NCI-H146 treated with DMSO at 0.1 percent for 48 hours (cell line): ENCODE measurements around the gene PIK3C3.
"Not testable (repeated sequence)": the region's sequence is repeated elsewhere in the genome, so short reads cannot be mapped to it uniquely, and the experiment has no call there.

Source experiments
- DNase-seq: peaks from one replicate; lab custom pipeline; 2025; ENCODE audit not compliant: unreplicated experiment; lab: John Stamatoyannopoulos, UW

PIK3C3 gene

DNA sequence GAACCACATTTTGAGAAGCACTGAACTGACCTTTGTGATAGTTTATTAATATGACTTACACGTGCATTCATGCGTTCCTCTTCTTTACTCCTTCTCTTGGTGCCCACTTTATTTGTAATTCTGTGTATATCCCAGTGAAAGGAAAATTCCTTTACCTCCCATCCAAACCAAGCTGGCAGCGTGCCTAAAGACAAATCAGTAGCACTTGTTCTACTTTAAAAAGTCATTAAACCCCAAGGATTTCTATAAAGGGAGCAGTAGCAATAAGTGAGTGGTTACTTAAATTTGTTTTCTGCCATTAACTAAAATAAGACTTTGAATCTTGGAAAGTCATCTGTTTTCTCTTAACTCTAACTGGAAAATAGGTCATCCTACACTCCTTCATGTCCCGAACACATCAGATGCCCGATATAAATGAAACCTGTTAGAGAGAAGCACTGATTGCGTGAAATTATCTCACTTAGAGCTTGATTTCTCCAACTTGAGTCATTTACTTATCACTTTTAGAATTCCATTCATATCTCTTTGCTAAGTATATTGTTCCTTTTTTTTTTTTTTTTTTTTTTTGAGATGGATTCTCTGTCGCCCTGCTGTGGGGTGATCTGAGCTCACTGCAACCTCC lies 10.7 kb downstream of the PIK3C3 start:
- DNase-seq: no peak

DNA sequence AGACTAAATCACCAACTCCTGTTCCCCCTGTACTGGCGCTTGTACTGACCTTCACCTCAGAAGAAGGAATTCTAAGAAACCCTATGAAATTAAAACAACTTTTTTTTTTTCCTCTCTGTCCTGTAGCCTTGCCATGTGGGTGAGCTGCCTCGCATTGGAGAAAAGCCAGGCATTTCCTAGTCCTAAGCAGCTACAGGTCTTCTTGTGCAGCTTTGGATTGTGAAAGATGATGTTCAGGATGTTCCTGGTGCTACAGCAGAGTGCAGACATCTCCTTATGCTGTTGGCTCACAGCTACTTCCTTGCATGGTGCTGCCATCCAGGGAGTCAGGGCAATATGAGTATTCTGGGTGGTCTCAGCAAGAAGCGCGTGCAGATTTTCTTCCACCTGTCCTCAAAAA lies 11.9 kb downstream of the PIK3C3 start:
- DNase-seq: no peak

DNA sequence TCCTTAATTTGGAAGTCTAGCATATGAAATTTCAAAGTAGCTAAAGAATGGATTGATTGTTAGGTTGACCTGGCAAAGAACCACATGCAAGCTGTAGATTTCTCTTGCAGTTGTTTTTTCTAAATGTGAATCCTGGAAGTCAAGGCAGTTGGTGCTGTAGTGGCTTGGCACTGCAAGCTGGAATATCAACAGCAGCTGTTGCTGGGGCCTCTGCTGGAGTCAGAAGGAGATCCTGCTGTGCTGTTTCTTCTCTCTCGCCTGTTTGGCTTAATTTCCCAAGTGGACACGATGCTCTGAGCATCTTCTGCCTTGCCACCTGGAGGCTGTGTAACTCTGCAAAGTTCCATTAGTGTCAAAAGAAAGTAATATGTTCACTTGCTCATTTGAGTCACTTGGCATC lies 12.6 kb downstream of the PIK3C3 start:
- no peak for DNase-seq

DNA sequence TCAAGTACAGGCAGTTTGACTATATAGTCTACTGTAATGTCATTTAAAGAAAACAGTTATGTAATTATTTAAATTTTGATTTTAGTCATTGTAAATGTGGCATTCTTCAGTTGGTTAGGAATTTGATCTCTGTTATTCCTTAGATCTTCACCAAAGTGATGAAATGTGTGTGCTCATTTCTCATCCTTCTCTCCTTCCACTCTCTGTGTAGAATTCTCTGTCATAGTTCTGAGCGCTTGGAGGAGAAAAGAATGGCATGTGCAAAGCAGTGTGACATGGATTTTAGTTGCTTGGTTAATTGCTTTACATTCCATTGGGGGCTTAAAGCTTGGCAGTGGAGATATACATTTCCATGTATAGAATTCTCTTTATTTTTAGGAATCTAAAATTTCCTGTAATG lies 14.8 kb downstream of the PIK3C3 start:
- no peak for DNase-seq

DNA sequence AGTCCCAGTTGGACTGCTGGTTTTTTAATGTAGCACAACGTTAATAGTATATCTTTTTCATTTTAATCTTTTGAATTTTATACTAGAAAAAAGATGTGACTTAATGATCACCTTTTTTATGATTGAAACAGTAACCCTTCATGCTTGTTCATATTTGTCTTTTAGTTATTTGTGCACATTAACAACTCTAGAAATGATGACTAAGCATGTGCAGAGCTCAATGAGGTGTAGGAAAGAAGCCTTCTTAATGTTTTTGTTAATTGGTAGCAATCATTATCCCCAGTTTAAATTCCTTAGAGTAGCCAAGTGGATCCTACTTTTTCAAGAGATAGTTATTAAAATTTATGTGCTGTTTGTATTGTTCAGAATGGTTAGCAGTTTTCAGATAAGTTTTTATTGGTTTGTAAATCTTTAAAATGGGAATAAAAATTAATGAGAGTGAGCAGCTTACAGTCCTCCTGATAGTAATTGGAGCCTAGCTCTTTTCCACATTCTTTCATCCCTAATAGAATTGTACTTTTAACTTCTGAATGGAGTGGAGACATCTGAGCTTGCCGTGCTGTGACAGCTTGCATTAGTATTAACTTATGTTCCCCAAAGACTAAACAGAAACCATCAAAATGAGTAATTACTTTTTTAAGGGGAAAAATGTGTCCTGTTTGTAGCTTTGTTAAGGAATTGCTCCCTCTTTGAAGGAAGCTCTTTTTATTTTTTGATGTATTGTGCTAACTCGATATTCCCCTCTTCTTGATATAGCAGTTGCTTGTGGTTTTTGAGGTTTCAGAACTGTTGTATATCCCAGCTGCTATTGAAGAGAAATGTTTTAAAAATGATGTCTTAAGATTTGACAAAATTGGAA lies 17.3 kb downstream of the PIK3C3 start:
- no peak for DNase-seq

DNA sequence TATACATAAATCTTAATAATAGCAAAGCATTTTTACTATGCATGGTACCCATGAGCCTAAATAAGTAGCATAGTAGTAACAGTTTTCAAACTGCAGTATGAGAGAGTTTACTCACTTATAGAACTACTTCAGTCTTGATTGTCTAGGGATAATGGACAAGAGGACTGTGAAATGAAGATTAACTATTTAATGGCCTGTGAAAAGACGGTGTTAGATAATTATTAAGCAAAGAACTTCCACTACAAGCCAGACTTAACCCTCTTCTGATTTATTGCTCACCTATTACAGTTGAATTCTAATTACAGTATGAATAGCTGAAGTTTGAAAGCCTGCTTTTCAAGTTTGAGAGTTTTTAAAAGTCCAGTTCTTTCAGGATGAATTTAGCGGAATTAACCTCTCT lies 18.9 kb downstream of the PIK3C3 start:
- DNase-seq: no peak

DNA sequence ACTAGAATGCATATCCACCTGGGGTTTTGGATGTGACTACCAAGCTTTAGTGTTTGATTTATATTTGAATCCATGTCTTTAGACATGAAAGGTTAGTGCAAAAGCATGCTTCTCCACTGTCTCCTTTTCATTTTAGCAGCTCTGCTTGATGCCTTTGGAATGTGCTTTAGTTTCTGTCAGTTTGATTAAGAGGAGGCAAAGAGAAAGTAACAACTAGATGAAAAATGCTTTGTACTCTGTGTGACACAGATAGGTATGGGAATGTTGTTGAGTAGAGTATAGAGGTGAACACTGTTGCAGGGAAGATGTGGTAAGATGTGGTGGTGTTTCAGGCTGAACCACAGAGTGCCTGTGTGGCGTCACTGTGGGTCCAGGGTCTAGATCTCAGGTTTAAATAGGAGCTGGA lies 19.8 kb downstream of the PIK3C3 start:
- DNase-seq: no peak

DNA sequence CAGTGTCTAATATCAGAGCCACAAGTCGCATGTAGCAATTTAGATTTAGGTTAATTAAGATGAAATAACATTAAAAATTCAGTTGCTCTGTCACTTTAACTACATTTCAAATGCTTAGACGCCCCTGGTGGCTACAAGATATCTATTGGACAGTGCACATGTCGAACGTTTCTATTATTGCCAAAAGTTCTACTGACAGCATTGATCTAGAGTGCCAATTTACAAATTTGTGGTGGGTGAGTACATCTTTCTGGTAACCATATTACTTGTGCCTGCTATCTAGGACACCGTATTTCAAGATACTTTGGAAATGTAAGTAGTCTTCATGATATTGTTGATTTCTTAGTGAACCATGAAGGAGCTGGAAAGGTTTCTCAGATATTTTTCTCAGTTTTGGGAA lies 20.2 kb downstream of the PIK3C3 start:
- DNase-seq: no peak

DNA sequence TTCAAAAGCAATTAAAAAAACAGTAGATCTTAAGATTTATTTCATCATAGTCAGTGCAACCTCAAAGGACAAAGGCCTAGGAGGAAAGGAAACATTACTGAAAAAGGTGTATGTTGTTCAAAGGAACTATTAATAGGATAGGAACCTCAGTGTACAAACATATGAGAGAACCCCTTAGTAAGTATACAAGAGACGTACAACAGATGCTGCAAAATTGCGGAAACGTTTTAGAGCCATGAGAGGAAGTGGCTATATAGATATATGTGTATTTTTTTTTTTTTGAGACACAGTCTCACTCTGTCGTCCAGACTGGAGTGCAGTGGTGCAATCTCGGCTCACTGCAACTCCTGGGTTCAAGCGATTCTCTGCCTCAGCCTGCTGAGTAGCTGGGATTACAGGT lies 22.2 kb downstream of the PIK3C3 start:
- no peak for DNase-seq

DNA sequence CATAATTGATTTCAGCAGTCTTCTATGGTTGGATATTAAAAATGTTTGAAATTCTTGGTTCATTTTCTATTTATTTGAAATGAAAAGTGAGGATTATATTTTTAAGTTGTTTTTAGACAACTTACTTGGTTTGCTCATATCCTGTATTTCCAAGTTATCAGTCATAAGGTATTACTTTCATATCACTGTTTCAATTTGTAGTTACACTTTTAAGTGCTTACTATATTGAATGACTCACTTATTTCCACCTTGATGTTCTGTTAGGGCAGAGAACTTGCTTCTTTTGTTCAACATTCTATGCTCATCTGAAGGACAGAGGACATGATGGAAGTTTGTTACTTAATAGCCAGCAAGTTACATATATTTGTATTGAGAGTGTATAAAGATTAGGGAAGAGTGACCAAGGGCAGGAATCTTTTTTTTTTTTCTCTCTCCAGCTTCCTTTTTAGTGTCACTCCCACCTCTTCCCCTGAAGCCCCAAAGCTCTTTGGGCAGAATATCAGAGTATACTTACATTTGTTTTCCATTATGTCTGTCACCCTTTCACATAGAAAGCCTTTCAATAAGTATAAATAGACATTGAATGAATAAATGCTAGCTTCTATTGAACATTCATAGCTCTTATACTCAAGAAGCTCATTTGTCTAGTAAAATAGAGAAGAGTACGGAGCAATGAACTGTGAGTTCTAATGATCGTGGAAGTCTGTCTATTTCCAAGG lies 28.1 kb downstream of the PIK3C3 start:
- no peak for DNase-seq

DNA sequence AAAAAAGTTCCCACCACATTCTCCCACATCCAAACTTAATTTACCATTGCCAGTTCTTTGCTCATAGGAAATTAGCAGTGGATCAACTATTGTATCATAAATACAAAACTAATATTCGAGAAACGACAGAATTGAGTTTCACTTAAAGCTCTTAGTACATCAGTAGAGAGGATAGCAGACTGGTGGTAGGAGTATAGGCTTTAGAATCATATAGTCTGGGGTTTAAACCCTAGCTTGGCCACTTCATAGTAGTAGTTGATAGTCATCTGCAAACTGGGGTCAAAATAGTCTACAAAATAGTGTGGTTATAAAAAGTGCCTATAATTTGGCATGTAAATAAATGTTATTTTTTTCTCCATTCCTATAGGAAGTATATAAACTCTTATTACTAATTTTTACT lies 30.9 kb downstream of the PIK3C3 start:
- DNase-seq: no peak

DNA sequence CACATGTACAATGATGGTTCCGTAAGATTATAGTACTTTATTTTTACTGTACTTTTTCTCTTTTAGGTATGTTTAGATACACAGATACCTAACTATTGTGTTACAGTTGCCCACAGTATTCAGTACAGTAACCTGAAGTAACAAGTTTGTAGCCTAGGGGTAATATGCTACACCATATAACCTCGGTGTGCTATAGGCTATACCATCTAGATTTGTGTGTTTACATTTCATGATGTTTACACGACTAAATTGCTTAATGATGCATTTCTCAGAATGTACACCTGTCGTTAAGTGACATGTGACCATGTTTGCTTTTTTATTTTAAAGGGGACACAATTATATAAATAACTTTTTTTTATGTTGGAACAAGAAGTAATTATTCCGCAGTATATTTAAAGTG lies 34.5 kb downstream of the PIK3C3 start:
- DNase-seq: peak; percentile 99

DNA sequence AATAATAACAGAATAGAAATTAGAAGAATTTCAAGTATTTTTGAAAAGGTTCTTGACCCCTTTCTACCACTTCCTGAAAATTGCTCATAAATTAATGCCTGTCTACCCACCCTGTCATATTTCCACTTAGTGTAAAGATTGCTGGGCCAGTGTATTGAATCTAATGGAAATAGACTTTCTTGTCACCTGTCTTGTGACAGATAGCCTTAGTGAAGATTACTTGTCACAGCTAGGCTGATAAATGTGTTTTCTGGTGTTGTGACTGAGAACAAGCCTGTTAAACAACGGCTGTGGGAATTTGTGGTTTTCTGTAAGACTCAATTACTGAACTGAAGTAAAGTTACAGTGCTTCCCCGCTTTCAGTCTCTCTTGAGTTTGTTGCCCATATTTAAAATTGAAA lies 37.0 kb downstream of the PIK3C3 start:
- no peak for DNase-seq

DNA sequence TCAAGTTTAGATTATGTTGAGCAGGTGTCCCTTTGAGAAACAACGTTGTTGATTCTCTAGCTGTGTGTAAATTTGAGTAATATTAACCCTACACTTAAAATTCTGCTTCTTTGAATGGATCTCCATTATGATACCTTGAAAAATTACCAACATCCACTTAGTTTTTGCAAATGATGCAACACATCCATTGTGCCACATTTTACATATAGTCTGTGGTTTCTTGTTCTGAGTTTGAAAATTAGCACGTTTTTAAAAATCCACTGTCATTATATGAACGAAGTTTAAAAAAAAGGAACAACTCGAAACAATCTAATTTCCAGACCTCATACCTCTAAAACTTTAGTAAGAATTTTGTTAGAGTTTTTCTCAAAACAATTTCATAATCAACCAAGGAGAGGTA lies 37.7 kb downstream of the PIK3C3 start:
- DNase-seq: no peak

DNA sequence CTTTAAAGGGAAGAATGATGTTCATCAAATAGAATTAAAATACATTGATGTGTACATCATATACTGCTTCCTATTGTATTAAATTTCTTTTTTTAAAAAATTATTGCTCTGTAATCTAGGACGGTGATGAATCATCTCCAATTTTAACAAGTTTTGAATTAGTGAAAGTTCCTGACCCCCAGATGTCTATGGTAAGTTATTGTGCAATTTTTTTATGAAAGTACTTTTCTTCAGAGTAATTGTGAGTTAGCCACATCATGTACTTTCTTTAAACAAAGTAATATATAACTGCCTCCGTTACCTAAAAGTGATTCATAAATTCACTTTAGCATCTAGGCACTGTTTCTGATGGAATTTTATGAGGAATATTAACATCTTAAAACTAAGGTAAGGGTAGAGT lies 38.1 kb downstream of the PIK3C3 start:
- no peak for DNase-seq

DNA sequence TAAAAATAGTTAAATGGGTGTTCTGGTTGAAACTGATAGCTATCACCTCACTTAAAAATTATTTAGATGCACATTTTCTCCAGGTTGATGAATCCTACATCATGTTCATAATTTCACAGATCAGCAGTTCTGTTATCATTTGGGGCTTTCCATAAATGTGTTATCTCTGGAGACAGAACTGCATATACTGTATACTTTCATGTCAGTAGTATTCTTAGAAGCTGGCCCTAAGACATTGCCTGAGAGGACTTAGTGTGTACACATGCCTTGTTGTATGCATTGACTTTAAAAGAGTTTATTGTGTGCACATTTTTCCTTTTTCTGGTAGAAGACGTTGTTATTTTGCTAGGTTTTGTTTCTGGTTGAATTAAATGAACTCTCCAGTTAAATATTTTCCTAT lies 41.0 kb downstream of the PIK3C3 start:
- DNase-seq: no peak

DNA sequence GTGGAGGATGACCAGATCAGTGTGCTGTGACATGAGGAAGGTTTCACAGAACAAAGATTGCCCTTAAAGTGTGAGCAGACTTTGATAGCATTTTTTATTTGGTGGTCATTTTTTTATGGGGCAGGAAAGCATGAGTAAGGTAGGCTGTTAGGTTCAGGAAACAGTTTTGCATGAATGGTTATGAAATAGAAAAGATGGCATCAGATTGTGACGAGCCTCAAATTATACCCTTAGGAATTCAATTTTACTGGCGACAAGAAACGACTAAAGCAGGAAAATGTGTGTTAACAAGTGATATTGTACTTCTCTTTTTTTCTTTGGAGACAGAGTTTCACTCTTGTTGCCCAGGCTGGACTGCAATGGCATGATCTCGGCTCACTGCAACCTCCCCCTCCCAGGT lies 44.7 kb downstream of the PIK3C3 start:
- DNase-seq: no peak

DNA sequence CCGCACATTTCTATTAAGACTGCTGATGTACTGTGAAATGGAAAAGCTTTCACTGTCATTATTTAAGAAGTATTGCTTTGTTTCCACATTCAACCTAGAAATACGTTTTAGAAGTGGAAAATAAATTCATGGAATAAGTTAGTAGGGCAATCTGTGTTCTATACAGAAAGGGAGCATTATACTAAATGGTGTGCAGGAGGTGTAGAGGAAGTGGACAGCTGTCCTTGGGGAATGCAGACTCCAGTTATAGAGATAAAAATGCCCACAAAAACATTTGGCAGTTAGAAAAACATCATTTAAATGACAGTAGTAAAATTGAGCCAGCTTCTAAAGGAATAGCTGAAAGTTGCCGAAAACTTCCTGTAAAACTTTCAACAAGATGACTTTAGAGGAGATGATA lies 46.8 kb downstream of the PIK3C3 start:
- no peak for DNase-seq

DNA sequence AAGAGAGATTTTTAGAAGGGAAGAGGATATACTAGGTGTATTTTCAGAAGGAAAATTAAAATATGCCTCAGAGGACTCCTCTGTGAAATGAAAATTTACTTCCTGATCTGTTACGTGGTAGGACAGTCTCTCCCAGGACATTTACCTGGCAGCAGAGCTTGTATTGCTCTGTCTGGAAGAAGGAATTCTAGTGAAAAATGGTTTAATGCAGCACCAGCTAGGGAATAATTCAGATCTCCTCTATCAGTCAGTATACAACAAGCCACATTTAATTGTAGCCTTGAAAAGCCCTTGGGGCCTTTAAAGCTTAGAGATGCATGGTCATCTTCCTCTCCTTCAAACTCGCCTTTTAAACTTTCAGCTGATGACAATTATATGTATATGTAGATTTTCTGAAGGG lies 49.6 kb downstream of the PIK3C3 start:
- no peak for DNase-seq

DNA sequence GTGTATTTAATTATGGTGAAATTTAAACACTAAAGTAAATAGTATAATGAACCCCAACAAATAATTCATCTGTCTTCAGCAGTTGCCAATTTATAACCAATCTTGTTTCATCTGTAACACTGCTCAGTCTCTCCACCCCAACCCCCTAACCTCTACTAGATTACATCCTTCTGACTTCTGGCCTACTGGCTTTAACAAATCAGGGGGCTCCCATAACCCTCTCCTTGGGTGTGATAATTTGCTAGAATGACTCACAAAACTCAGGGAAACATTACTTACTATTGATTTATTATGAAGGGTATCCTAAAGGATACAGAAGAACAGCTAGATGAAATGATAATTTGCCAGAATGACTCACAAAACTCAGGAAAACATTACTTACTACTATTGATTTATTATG lies 50.7 kb downstream of the PIK3C3 start:
- DNase-seq: no peak

DNA sequence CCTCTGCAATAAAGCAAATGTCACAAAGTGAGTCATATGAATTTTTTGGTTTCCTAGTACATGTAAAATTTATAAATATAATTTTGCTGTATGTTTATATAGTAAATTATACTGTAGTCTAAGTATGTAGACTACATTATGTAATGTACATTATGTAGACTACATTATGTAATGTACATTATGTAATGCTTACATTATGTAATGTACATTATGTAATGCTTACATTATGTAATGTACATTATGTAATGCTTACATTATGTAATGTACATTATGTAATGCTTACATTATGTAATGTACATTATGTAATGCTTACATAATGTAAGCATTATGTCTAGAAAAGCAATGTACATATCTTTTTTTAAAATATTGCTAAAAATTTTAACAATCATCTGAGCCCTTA lies 54.4 kb downstream of the PIK3C3 start:
- DNase-seq: not testable (repeated sequence)

DNA sequence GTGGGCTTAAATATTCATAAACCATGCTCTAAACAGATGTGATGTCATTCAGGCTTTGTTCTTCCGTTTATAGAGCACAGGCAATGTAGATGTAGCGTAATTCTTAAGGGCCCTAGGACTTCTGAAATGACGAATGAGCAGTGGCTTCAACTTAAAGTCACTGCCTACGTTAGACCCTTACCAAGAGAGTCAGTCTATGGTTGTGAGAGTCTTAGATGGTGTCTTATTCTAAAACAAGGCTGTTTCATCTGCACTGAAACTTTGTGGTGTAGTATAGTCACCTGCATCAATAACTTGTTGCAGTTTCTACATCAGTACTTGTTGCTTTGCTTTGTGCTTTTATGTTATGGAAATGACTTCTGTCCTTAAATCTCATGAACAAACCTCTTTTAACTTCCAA lies 56.0 kb downstream of the PIK3C3 start:
- DNase-seq: no peak
